Left lung (tissue), 10 donors: ENCODE measurements around the gene FAM107B. TPM values are rescaled to one million over a fixed set of nuclear protein-coding genes. Genes with fewer than 3 reads are reported as not detected.

Experiments used
- ATAC-seq: fragments of 200-7000 bp; cut with Tn5 transposase; one replicate; pipeline ENCODE4 v1.9.1; 2020; ENCODE audit warnings: moderate library complexity
- DNase-seq, 4 donors: peaks; one replicate each; pipeline ENCODE4 v3.0.0-alpha.2; 2013 to 2020
- H3K27ac ChIP-seq, 2 donors: fragments of 200-600 bp; sonication (generic) in 1 of 2; one replicate each; pipeline versions ENCODE4 v1.5.0 to v1.8.0; 2020 to 2021
- H3K27me3 ChIP-seq, 2 donors: fragments of 200-600 bp; sonication (generic) in 1 of 2; one replicate each; pipeline versions ENCODE4 v1.5.0 to v1.8.0; 2020 to 2021
- H3K36me3 ChIP-seq, 2 donors: fragments of 200-600 bp; sonication (generic) in 1 of 2; one replicate each; pipeline versions ENCODE4 v1.5.0 to v1.8.0; 2020 to 2021
- H3K4me1 ChIP-seq, 2 donors: fragments of 200-600 bp; one replicate each; pipeline ENCODE4 v1.8.0; 2021
- H3K4me3 ChIP-seq, 2 donors: fragments of 200-600 bp; sonication (generic) in 1 of 2; one replicate each; pipeline versions ENCODE4 v1.5.0 to v1.8.0; 2020 to 2021; ENCODE audit warnings: mild to moderate bottlenecking in 1 of 2
- H3K9me3 ChIP-seq, 2 donors: fragments of 200-600 bp; sonication (generic) in 1 of 2; one replicate each; pipeline versions ENCODE4 v1.5.0 to v1.8.0; 2020 to 2021
- intact Hi-C, 2 donors: fragments of 100-400 bp; cut with DNase I; formaldehyde crosslinking; loops; one replicate each; pipeline versions ENCODE4 v1.11.2 to v1.14.2; 2022
- polyA plus RNA-seq, 6 donors: library from polyadenylated mRNA; unstranded; fragments of 120-200 nt; gene quantifications; one replicate each; pipeline ENCODE4 v1.2.1, GENCODE V29; 2013; ENCODE audit not compliant: insufficient read length in 6 of 6
- total RNA-seq, 2 donors: library from RNA; stranded (reverse); fragmentation: NEBNext Ultra II Directional; extraction: Animal tissue kit (Norgen Biotek cat#: 25700); gene quantifications; one replicate each; pipeline ENCODE4 v1.2.1, GENCODE V29; 2021
- TF ChIP-seq, protein P1 (sequence below), 2 donors: fragments of 200-600 bp; sonication (generic) in 1 of 2; IDR thresholded peaks; one replicate each; pipeline versions ENCODE4 v1.5.0 to v1.8.0; 2021; ENCODE audit warnings: antibody characterized with exemption in 2 of 2
- donor health status: DM: no; HTN: yes; CAD: no.
- donor health status: DM: no; HTN: no; CAD: no.

The FAM107B gene
- total and polyA plus RNA-seq, 8 donors = 66.2 to 93.6 (median 83.0) TPM

DNA sequence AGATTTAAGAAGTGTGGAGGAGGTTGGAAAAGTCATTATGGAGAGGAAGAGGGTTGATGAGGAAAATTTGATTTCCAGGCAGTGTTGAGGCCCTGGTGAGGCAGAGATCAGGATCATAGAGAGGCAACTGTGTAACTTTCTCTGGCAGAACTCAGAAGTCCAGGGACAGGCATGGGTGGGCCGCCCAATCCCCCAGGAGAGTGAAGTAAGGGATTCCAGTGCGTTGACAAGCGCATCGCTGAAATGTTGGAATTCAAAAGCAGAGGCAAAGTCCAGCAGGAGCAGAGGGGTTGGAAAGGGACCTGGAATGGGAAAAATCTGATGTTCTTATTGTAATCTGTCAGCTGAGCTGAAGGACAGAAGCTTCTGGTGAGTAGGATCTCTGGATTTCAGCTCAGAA is 207.3 kb downstream of the FAM107B start:
- Histone ChIP-seq H3K4me3 (no peak overlapping the region), H3K36me3 (peaks cover 0 to 23% of the 10 kb centered on the region in 2 donors), H3K4me1 (peaks cover 3 to 79% of the 10 kb centered on the region in 2 donors), H3K27ac (peak overlapping the region in 1 of 2 donors; percentile 37), H3K9me3 (no peaks in the 10 kb centered on the region), H3K27me3 (no peaks in the 10 kb centered on the region)
- ATAC-seq (no peak), DNase-seq (no peak)
- intact Hi-C loops = no loop called here
- TF ChIP-seq, protein P1, sequence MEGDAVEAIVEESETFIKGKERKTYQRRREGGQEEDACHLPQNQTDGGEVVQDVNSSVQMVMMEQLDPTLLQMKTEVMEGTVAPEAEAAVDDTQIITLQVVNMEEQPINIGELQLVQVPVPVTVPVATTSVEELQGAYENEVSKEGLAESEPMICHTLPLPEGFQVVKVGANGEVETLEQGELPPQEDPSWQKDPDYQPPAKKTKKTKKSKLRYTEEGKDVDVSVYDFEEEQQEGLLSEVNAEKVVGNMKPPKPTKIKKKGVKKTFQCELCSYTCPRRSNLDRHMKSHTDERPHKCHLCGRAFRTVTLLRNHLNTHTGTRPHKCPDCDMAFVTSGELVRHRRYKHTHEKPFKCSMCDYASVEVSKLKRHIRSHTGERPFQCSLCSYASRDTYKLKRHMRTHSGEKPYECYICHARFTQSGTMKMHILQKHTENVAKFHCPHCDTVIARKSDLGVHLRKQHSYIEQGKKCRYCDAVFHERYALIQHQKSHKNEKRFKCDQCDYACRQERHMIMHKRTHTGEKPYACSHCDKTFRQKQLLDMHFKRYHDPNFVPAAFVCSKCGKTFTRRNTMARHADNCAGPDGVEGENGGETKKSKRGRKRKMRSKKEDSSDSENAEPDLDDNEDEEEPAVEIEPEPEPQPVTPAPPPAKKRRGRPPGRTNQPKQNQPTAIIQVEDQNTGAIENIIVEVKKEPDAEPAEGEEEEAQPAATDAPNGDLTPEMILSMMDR (IDR thresholded peaks at IDR 0.05) = no peak

DNA sequence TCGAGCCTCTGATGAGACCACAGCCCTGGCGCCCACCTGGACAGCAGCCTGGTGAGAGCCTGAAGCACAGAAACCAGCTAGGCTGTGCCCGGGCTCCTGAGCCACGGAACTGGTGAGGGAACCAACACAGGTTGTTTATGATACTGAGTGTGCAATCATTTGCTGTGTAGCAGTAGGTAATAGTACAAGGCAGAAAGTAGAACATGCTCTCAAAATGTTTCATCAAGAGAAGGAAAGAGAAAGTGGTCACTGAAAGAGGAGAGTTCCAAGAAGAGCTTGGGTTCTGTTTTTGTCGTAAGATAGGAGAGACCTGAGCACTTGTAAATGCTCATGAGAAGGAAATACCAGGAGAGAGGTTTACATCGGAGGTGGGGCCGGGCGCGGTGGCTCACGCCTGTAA is 208.2 kb downstream of the FAM107B start:
- peak overlapping the region in 1 of 2 donors; percentile 57 for H3K27ac ChIP-seq
- no peaks in the 10 kb centered on the region for H3K27me3 ChIP-seq
- TF ChIP-seq, protein P1 (IDR thresholded peaks at IDR 0.05) = no peak
- no peaks in the 10 kb centered on the region for H3K9me3 ChIP-seq
- H3K4me3 ChIP-seq = no peak overlapping the region
- intact Hi-C loops = no loop called here
- no peak for DNase-seq
- no peak for ATAC-seq
- H3K4me1 ChIP-seq = peaks cover 3 to 79% of the 10 kb centered on the region in 2 donors
- H3K36me3 ChIP-seq = peaks cover 0 to 23% of the 10 kb centered on the region in 2 donors

DNA sequence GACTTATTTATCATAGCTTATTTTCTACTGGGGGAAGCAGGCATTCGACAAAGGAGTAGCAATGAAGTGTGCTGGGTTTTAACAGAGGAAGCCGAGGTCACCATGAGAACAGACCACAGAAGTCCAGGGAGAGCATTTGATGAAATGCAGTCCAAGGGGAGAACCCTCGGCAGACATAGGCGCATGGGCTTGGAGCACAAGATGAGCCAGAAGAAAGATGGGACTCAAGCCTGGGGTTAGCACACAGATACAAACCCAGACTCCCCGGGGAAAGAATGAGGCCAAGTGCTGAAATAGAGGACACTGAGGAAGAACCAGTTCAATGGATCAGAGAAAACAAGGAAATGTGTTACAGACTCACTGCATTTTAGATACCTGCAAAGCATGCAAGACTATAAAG is 209.5 kb downstream of the FAM107B start:
- DNase-seq = no peak
- H3K27me3 ChIP-seq = no peaks in the 10 kb centered on the region
- ATAC-seq = no peak
- TF ChIP-seq, protein P1 (IDR thresholded peaks at IDR 0.05) = no peak
- H3K4me1 ChIP-seq = peaks cover 0 to 78% of the 10 kb centered on the region in 2 donors
- no peaks in the 10 kb centered on the region for H3K9me3 ChIP-seq
- intact Hi-C loops = no loop called here
- H3K4me3 ChIP-seq = no peak overlapping the region
- peaks cover 0 to 23% of the 10 kb centered on the region in 2 donors for H3K36me3 ChIP-seq
- H3K27ac ChIP-seq = peak overlapping the region in 1 of 2 donors; percentile 67

DNA sequence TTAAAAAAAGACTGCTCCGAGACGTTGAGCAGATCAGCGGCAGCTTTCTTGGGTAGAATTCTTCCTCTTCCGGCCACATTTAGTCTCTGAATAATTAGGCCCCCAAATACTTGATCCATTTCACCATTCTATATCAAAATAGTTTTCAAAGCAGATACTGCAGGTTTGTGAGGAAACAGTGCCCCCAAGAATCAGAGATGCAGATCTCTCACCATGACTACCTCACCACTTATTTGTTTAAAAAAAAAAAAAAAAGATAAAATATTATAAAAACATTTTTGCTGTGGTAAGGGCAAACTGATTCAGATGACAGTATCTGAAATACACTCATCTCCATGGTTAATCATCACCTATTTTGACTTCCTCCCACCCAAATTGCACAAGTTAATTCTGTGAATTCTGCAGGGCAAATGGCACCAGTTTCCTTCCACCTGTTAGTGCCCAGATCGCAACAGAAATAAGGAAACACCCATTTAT is 210.4 kb downstream of the FAM107B start:
- DNase-seq (no peak), ATAC-seq (no peak)
- Histone ChIP-seq H3K36me3 (peaks cover 0 to 23% of the 10 kb centered on the region in 2 donors), H3K4me3 (no peak overlapping the region), H3K27me3 (no peaks in the 10 kb centered on the region), H3K9me3 (no peaks in the 10 kb centered on the region), H3K27ac (peak overlapping the region in 1 of 2 donors; percentile 67), H3K4me1 (peaks cover 0 to 75% of the 10 kb centered on the region in 2 donors)
- TF ChIP-seq, protein P1 (IDR thresholded peaks at IDR 0.05) = no peak
- intact Hi-C loops = no loop called here

DNA sequence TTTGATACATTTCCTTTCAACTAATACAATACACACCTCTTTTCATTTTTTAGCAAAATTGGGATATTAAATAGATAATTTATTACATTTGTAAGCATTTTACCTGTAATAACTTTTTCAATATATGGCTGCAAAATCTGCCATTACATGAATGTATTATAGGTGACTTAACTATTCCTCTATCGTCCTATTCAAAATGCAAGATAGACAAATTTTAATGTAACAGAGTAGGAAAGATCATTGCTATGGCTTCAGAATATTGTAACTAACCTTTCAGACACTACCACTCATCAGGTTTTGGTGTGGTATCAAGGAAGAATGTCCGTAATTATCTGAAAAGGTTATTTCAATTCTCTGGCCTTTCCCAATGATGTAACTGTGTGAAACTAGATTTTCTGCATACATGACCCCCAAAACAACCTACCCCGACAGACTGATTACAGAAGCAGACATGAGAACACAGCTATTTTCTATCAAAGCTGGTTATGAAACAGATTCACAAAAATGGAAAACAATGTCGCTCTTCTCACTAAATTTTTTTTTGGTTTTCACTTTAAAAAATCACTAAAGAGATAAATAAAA is 211.2 kb downstream of the FAM107B start:
- no peak overlapping the region for H3K4me3 ChIP-seq
- peaks cover 0 to 81% of the 10 kb centered on the region in 2 donors for H3K4me1 ChIP-seq
- intact Hi-C loops = no loop called here

More for the DNA sequence above, 211.2 kb downstream of the FAM107B start:
- ATAC-seq = no peak
- Histone ChIP-seq H3K27ac (peak overlapping the region in 1 of 2 donors; percentile 67), H3K9me3 (no peaks in the 10 kb centered on the region), H3K27me3 (no peaks in the 10 kb centered on the region), H3K36me3 (peaks cover 0 to 23% of the 10 kb centered on the region in 2 donors)
- no peak for DNase-seq
- TF ChIP-seq, protein P1 (IDR thresholded peaks at IDR 0.05) = no peak
